GM04503 (cell line): ENCODE data around the gene LARGE1.

ENCODE experiments used
- DNase-seq: peaks from one replicate; pipeline ENCODE4 v3.0.0-alpha.2; 2012; ENCODE audit warnings: low read depth

The LARGE1 gene

GRCh38 chr22:33658775-33659174 is 261.5 kb downstream of the LARGE1 start:
- DNase-seq: peak; percentile 9

- DNase-seq: no peak
Measured at GRCh38 chr22:33657670-33658069, 262.6 kb downstream of the LARGE1 start.

GRCh38 chr22:33656808-33657628 is 263.3 kb downstream of the LARGE1 start:
- peak; percentile 9 for DNase-seq

- DNase-seq: no peak
Measured at GRCh38 chr22:33654173-33654895, 265.9 kb downstream of the LARGE1 start.

- DNase-seq: no peak
Measured at GRCh38 chr22:33653532-33654063, 266.7 kb downstream of the LARGE1 start.

- DNase-seq: no peak
Measured at GRCh38 chr22:33652615-33653014, 267.7 kb downstream of the LARGE1 start.

GRCh38 chr22:33650244-33650643 is 270.0 kb downstream of the LARGE1 start:
- DNase-seq: no peak

- DNase-seq: no peak
Measured at GRCh38 chr22:33648478-33648877, 271.8 kb downstream of the LARGE1 start.

- DNase-seq: no peak
Measured at GRCh38 chr22:33640900-33641299, 279.4 kb downstream of the LARGE1 start.

- DNase-seq: no peak
Measured at GRCh38 chr22:33639588-33640254, 280.6 kb downstream of the LARGE1 start.

- DNase-seq: no peak
Measured at GRCh38 chr22:33635766-33636165, 284.5 kb downstream of the LARGE1 start.

- DNase-seq: no peak
Measured at GRCh38 chr22:33631777-33632176, 288.5 kb downstream of the LARGE1 start.

GRCh38 chr22:33625959-33626358 is 294.3 kb downstream of the LARGE1 start:
- no peak for DNase-seq

GRCh38 chr22:33620085-33620484 is 300.2 kb downstream of the LARGE1 start:
- DNase-seq: no peak

GRCh38 chr22:33606504-33606903 is 313.8 kb downstream of the LARGE1 start:
- no peak for DNase-seq

GRCh38 chr22:33605666-33606065 is 314.6 kb downstream of the LARGE1 start:
- no peak for DNase-seq

- DNase-seq: peak; percentile 45
Measured at GRCh38 chr22:33605221-33605620, 315.1 kb downstream of the LARGE1 start.

GRCh38 chr22:33601062-33601461 is 319.2 kb downstream of the LARGE1 start:
- DNase-seq: no peak

GRCh38 chr22:33600595-33600994 is 319.7 kb downstream of the LARGE1 start:
- DNase-seq: no peak

GRCh38 chr22:33600113-33600512 is 320.2 kb downstream of the LARGE1 start:
- DNase-seq: no peak

- no peak for DNase-seq
Measured at GRCh38 chr22:33599596-33599995, 320.7 kb downstream of the LARGE1 start.

- no peak for DNase-seq
Measured at GRCh38 chr22:33598821-33599220, 321.5 kb downstream of the LARGE1 start.
